Stimulated activated CD8-positive, alpha-beta memory T cell treated with anti-CD3 and anti-CD28 coated beads, Interleukin-7, amount 100 ng/mL, for 1 hour (primary cell): Measurements from ENCODE around the gene INHBC.

Experiments
- DNase-seq, 2 donors: peaks; one replicate each; pipeline ENCODE4 v3.0.0-alpha.2; 2020; ENCODE audit warnings: low read depth in 2 of 2

Gene INHBC

GRCh38 chr12:57469296-57470164 is 34.9 kb downstream of the INHBC start:
- DNase-seq, result no peak

DNA sequence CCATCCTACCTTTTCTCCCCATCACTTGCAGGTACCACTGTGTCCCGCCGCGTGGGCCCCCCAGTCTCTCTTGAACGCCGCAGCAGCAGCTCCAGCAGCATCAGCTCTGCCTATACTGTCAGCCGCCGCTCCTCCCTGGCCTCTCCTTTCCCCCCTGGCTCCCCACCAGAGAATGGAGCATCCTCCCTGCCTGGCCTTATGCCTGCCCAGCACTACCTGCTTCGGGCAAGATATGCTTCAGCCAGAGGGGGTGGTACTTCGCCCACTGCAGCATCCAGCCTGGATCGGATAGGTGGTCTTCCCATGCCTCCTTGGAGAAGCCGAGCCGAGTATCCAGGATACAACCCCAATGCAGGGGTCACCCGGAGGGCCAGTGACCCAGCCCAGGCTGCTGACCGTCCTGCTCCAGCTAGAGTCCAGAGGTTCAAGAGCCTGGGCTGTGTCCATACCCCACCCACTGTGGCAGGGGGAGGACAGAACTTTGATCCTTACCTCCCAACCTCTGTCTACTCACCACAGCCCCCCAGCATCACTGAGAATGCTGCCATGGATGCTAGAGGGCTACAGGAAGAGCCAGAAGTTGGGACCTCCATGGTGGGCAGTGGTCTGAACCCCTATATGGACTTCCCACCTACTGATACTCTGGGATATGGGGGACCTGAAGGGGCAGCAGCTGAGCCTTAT is 35.8 kb downstream of the INHBC start:
- no peak for DNase-seq

GRCh38 chr12:57470970-57471656 is 36.5 kb downstream of the INHBC start:
- no peak for DNase-seq

- DNase-seq, result no peak
Observed at GRCh38 chr12:57471661-57472060, 37.1 kb downstream of the INHBC start.

DNA sequence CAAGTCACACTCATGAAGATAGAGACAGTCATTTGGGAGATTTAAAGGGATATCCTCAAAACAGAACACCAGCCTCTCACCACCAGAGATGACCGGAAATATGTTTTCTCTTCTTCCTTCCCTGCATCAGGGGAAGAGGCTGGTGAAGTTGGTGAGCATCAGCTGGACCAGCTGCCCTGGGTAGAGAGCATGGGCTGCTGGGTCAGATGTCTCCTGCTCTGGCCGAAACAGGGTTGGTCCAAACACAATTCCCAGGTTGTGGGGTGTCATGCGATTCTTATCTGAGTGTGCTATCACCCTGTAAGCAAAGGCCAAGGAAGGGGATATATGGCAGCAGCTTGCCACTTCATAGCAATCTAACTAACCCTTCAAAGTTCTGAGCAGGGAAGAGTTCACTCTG is 37.8 kb downstream of the INHBC start:
- no peak for DNase-seq

GRCh38 chr12:57473392-57473791 is 38.8 kb downstream of the INHBC start:
- DNase-seq, result no peak

DNA sequence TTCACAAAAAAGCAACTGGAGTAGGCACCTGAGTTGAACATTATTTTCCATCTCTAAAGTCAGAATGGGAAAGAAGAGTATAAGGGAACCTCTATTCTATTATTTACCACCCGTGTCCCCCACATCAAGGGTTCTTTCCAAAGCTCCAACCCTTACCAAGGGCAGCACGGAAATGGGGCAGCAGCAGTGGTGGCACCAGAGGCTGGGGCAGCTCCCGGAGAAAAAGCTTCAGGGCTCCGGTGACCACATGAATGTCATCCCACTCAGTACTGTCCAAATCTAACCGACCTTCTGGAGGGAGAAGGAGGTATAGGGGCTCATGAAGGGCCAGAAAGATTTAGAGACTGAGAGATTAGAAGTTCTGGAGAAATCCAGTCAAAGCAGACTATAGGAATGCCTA is 39.3 kb downstream of the INHBC start:
- no peak for DNase-seq

DNA sequence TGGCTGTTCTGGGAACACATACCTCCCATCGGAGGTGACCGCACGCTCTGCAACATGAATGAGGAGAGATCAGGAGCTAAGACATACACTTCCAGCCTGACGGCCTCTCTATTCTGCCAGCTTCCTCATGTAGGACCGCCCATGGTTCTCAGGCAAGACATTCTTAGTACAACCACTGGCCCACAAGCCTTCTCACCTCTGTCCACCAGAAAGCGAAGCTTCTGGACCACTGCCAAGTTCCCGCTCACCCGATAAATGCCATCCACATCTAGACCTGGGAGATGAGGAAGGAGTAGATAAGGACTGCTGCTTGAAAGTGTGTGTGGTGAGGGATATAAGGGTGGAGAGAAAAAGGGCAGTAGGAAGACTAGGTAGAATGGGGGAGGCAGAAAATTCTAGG is 39.8 kb downstream of the INHBC start:
- no peak for DNase-seq

GRCh38 chr12:57474862-57475261 is 40.3 kb downstream of the INHBC start:
- no peak for DNase-seq

DNA sequence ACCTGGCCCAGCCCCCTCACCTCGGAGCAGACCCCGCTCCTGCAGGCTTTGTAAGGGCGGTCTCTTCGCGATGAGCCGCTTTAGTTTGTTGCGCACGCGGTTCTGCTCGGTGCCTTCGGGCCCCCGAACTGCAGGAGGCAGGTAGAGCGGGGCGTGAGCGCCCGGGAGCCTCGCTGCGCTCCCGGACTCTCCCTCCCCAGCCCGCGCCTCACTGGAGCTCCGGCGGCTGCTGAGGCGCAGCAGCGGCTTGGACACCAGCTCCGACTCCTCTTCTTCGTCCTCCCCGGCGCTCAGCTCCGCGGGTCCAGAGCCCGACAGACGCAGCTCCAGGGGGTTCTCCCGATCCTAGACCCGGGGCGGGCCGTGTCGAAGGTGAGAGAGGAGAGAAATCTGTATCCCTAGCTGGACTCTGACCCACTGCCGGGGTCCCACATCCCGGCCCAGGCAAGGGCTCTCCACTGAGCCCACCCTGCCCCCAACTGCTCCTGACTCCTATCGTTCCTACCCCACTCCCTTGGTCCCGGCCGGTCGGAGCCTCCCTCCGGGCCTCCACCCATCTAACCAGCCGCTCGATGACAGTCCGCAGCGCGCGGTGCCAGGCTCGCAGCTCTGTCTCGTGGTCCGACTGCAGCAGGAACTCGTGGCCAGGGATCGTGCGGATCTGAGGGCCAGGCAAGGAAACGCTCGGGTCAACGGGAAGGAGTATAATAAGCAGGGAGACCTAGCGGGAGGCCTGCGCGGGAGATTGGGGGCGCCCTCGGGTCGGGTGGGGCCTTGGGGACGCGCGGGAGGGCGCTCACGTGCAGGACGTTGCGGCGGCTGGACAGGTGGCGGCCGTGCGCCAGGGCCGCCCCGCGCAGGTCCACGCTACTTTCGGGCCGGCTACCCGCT is 40.9 kb downstream of the INHBC start:
- DNase-seq, result no peak

DNA sequence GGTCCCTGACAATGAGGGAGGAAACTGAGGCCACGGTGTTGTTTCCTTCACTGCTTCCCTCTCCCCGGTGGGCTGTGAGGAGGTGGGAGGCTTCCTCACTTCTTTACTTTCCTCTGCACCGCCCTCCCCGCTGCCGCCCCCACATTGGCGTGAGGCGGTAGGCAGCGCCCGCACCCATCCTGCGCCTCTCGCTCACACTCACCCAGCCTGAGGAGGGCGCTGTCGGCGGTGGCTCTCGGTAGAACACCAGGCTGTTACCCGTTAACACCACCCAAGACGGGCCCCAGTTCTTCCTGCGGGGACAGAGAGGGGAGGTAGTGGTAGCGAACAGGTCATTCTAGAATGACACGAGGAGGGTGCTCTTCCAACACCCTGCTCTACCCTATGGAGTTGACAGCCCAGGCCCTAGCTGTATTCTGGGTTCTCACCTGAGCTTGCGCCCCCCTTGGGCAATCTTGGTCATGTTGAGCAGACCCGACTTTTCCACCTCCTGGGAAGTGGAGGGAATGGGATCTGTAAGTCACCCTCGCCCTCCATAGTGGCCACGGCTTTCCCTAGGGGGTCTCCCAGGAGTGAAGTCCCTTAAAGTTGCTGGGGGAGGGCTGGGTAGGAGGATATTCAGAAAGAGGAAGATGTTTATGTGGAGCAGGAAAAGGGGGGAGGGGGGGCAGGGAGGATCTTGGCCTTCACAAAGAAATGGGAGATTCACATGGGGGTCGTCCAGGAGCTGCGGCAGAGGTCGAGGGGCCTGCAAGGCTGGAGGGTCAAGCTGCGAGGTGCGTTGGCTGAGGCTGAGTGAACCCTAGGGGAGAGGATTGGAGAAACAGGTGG is 41.8 kb downstream of the INHBC start:
- DNase-seq, result no peak

GRCh38 chr12:57476993-57477709 is 42.6 kb downstream of the INHBC start:
- no peak for DNase-seq

GRCh38 chr12:57477710-57478681 is 43.4 kb downstream of the INHBC start:
- no peak for DNase-seq

DNA sequence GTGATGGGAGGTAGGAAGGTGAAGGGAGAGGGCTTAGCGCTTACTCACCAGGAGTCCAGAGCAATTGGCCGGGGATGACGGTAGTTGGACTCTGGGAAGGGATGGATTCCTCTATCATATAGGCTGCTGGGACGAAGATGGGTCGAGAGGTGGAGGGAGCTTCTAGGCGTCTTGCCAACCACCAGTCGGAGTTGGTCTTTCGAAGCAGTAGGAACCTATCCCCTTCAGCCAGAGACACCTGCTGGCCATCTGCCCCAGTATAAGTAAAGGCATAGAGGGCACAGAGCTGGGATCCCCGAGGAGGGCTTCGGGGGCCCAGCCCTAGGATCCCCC is 44.4 kb downstream of the INHBC start:
- no peak for DNase-seq

DNA sequence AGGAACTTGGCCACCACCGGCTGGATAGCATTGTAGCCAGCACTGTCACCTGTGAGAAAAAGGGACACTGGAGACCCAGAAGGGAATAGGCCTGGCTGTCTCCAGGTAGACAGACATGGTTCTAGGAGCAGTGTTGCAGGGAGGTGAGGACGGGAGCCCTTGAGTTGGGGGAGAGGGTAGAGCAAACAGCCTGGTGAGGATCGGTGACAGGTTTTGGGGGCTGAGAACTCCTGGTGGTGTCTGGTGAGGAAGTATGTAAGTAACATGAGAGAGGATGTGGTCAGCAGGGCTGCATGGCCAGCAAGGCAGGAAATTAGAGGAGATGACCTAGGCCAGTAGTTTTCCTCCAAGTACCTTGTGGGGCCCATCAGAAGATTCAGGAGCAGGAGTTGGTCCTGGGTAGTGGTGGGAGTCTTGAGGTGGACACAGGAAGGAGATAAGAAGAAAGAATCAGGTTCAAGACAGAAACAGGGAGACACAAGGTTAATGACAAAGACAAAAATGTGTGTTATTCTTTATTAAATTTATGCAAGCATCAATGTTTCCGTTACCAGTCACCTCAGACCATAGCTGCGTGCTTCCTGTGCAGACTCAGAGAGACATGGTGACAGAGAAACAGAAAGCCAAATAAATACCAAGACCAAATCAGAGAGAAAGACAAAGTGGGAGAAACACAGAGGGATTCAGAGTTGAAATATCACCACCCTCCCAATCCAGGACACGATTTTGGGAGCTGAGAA is 45.0 kb downstream of the INHBC start, which contains the start of gene ARHGAP9:
ARHGAP9 (minus strand) TSS at position 491 of the 740 bp plus-strand sequence; CDS start at position 31, 460 bp downstream.
- DNase-seq, result no peak

GRCh38 chr12:57481671-57482070 is 47.1 kb downstream of the INHBC start:
- DNase-seq, result no peak

GRCh38 chr12:57483466-57483865 is 48.9 kb downstream of the INHBC start:
- DNase-seq, result no peak

DNA sequence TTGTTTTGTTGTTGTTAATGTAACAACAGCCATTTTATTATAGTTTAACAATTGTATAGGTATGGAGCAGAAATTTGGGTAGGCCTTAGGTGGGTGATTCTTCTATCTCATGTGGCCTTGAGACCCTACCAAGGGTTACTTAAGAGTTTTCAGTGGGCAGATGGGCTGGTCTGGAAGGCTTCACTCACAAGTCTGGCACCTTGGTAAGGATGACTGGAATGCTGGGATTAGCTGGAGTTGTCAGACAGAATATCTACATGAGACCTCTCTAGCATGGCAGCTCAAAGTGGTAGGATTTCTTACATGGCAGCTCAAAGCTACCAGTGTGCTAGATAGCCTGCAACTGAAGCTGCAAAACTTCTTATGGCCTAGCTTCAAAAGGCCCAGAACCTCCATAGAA is 51.1 kb downstream of the INHBC start:
- DNase-seq, result no peak
